Measurements from ENCODE around the gene PSMD1. TPM values are rescaled to one million over a fixed set of nuclear protein-coding genes. Genes with fewer than 3 reads are reported as not detected.

Gene PSMD1
- total and polyA plus RNA-seq, 8 donors: 13.4 to 35.6 (median 25.1) TPM

GRCh38 chr2:231161877-231162329 is 105.2 kb downstream of the PSMD1 start:
- ATAC-seq (peak in 2 of 4 donors; percentile 60 to 71), FAIRE-seq (no peak), DNase-seq (no peak)
- WGBS, 2 donors: 79 to 85% methylated on average over 2 of the region's 2 CpGs
- intact Hi-C loops (cut with DNase I): no loop called here
- peak overlapping the region in 2 of 4 donors; percentile 9 to 14 for H3K27ac ChIP-seq
- H3K4me3 ChIP-seq: no peak overlapping the region
- no peaks in the 10 kb centered on the region for H3K27me3 ChIP-seq
- no peaks in the 10 kb centered on the region for H3K4me1 ChIP-seq
- no peaks in the 10 kb centered on the region for H3K9me3 ChIP-seq
- no peak for TF ChIP-seq CTCF (IDR thresholded peaks at IDR 0.05)
- H3K36me3 ChIP-seq: peaks cover 0 to 5% (median 0%) of the 10 kb centered on the region in 3 donors

GRCh38 chr2:231163011-231163410 is 106.3 kb downstream of the PSMD1 start:
- TF ChIP-seq CTCF (IDR thresholded peaks at IDR 0.05): no peak
- DNase-seq (no peak), FAIRE-seq (no peak), ATAC-seq (no peak)
- WGBS, 2 donors: 96% methylated on average over 3 of the region's 3 CpGs
- no peaks in the 10 kb centered on the region for H3K27me3 ChIP-seq
- no peaks in the 10 kb centered on the region for H3K9me3 ChIP-seq
- H3K4me1 ChIP-seq: no peaks in the 10 kb centered on the region
- no peak overlapping the region for H3K27ac ChIP-seq
- peaks cover 0 to 11% (median 0%) of the 10 kb centered on the region in 3 donors for H3K36me3 ChIP-seq
- no peak overlapping the region for H3K4me3 ChIP-seq
- intact Hi-C loops (cut with DNase I): no loop called here

- H3K27me3 ChIP-seq: no peaks in the 10 kb centered on the region
- intact Hi-C loops (cut with DNase I): no loop called here
- DNase-seq (no peak), FAIRE-seq (no peak), ATAC-seq (no peak)
- 88 to 93% methylated on average over 4 of the region's 4 CpGs for WGBS, 2 donors
- H3K4me3 ChIP-seq: no peak overlapping the region
- peaks cover 0 to 11% (median 0%) of the 10 kb centered on the region in 3 donors for H3K36me3 ChIP-seq
- no peaks in the 10 kb centered on the region for H3K9me3 ChIP-seq
- no peaks in the 10 kb centered on the region for H3K4me1 ChIP-seq
- TF ChIP-seq CTCF (IDR thresholded peaks at IDR 0.05): no peak
- no peak overlapping the region for H3K27ac ChIP-seq
Measured at GRCh38 chr2:231163414-231164095, 106.9 kb downstream of the PSMD1 start.

- intact Hi-C loops (cut with DNase I): no loop called here
- TF ChIP-seq CTCF (IDR thresholded peaks at IDR 0.05): no peak
- DNase-seq (no peak), ATAC-seq (peak in 1 of 4 donors; percentile 13), FAIRE-seq (no peak)
- no peaks in the 10 kb centered on the region for H3K9me3 ChIP-seq
- H3K4me1 ChIP-seq: no peaks in the 10 kb centered on the region
- no peak overlapping the region for H3K27ac ChIP-seq
- 79 to 86% methylated on average over 6 of the region's 6 CpGs for WGBS, 2 donors
- H3K27me3 ChIP-seq: no peaks in the 10 kb centered on the region
- no peak overlapping the region for H3K4me3 ChIP-seq
- peaks cover 0 to 14% (median 0%) of the 10 kb centered on the region in 3 donors for H3K36me3 ChIP-seq
Measured at GRCh38 chr2:231167745-231168459, 111.2 kb downstream of the PSMD1 start.

Data from pancreas (tissue), 10 donors.